ENCODE measurements around the gene ULBP2. TPM values are rescaled to one million over a fixed set of nuclear protein-coding genes. Genes with fewer than 3 reads are reported as not detected.
"Not testable (repeated sequence)": the region's sequence is repeated elsewhere in the genome, so short reads cannot be mapped to it uniquely, and the experiment has no call there.

Gene ULBP2
- polyA plus RNA-seq, 3 donors, result 0.68 to 0.70 (median 0.68) TPM

DNA sequence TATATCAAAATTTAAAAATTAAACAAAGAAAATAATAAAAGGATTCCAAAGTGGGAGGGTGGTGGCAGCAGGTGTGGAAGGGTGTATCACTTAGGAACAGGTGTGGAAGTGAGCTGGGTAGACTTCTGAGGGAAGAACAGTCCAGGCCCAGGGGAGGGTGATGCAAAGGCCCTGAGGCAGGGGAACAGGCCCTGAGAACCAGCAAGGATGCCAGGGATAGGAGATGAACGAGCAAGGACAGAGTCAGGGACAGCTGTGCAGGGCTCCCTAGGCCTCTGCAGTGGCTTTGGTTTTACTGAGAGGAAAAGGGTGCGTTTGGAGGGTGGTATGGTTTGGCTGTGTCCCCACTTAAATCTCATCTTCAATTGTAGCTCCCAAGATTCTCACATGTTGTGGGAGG is 34.5 kb upstream of the ULBP2 start:
- DNase-seq, result no peak

GRCh38 chr6:149908480-149908879 is 33.3 kb upstream of the ULBP2 start:
- not testable (repeated sequence) for DNase-seq

DNA sequence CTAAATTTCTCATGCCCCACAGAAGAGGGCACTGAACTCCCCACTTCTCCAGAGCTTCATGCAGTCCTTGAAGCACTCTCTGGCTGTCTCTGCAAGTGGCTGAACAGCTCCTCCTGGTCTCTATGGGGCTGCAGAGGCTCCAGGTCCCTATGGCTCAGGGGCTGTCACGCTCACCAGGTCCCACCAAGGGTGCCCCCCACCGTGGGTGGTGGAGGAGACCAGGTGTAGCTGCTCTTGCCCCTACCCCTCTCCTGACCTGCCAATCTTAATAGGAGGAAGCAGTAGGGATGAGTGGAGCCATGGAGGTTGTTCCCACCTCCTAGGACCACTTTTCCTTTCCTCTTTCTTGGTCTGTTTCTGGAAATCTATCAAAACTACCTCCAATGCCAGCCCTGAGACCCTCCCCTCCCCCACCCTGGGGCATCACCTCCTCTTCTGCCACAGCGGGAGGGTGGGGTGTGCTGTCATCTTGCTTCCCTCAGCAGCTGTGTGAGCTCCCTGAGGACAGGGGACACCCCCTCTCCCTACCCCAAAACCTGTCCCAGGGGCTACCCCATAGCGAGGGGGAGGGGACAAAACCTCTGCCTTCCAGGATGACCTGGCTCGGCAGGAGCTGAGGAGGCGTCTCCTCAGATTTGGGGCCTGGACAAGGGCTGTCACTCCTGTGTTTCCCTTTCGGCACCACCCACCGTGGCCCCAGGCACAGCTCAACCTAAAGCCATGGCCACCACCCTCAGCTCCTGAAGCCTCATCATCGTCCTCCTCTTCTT is 31.9 kb upstream of the ULBP2 start:
- DNase-seq, result no peak

GRCh38 chr6:149910721-149911151 is 31.1 kb upstream of the ULBP2 start:
- DNase-seq, result no peak

DNA sequence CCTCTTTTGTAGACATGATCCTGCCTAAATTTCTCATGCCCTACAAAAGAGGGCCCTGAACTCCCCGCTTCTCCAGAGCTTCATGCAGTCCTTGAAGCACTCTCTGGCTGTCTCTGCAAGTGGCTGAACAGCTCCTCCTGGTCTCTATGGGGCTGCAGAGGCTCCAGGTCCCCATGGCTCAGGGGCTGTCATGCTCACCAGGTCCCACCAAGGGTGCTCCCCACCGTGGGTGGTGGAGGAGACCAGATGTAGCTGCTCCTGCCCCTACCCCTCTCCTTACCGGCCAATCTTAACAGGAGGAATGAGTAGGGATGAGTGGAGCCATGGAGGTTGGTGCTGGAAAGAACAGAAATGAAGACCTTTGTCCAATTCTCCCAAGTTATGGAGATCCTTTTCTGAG is 29.1 kb upstream of the ULBP2 start:
- not testable (repeated sequence) for DNase-seq

DNA sequence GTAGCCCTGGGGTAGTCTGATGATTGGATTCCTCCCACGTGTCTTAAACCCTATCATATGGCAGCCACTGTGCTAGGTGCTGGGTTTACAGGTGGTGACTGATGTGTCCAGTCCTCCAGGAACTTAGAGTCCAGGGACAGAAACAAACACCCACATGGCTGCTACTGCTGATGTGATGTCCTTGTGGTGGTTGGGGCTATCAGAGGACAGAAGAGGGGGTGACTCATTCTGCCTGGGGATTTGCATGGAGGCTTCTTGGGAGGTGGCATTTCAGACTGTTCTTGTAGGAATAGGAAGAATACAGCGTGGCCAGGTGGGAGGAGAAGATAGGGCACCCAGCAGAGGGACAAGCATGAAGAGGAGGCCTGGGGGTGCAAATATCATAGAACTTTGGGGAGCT is 28.7 kb upstream of the ULBP2 start:
- DNase-seq, result no peak

GRCh38 chr6:149913540-149914240 is 28.1 kb upstream of the ULBP2 start:
- no peak for DNase-seq

- no peak for DNase-seq
Observed at GRCh38 chr6:149915970-149916865, 25.6 kb upstream of the ULBP2 start.

DNA sequence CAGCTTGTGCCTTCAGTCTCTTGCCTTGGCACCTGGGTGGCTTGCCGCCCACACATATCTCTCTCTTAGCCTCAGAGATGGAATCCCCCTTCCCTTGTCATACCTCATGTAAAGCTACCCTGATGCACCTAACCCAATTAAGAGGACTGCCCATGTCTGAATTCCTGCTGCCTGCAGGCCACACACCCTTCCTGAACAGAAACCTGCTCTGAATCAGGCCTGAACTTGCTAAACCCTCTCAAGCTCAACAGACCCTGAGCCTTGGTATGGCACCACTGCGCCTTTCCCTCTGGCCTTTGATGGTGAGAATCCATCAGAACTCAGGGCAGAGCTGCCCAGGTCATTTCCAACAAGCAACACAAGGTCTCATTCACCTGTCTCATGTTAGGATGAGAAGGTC is 24.1 kb upstream of the ULBP2 start:
- no peak for DNase-seq

DNA sequence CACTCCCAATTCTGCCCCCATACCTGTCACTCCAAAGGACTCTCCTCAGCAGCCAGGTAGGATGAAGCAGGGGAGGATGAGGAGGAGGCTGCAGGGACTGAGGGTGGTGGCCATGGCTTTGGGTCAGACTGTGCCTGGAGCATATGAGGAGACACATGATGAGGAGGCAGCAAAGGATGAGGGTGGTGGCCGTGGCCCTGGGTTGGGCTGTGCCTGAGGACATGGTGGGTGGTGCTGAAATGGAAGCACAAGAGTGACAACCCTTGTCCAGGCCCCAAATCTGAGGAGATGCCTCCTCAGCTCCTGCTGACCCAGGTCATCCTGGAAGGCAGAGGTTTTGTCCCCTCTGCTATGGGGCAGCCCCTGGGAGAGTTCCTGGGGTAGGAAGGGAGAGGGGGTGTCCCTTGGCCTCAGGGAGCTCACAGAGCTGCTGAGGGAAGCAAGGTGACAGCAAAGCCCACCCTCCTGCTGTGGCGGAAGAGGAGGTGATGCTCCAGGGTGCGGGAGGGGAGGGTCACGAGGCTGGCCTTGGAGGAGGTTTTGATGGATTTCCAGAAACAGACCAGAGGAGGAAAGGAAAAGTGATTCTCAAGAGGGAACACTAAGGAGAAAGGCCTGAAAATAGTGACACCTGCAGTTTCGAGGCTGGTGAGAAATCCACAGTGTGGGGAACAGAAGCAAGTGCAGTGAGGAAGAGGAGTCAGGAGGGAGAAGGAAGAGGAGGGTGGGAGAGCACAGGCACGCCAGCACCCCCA is 23.5 kb upstream of the ULBP2 start:
- no peak for DNase-seq

DNA sequence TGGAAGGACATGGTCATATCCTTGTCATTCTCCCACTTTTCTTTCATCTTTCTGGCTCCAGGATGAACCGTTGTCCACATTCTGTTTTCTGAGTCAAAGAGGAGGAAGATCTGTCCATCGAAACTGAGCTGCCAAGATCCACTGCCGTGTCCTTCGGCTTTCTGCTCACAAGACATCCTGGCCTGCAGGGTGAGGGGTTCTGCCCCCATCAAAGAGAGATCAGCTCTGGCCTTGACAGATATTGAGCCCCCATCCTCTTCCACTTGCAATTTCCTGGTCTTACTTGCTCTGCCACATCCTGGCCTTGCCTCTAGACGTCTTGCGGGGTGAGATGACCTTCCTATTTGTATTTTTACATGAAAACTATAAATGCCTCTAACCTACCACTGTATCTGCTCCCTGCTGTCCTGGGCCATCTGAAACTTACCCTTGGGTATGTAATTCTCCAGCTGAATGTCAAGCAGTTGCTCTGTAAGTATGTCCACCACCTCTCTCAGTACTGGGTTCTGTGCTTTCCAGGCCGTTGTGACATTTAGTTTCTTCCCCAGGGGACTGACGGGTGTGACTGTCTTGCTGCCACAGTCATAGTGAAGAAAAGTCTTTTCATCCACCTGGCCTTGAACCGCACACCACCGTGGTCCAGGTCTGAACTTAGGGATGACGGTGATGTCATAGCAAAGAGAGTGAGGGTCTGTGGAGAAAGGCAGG is 22.5 kb upstream of the ULBP2 start:
- not testable (repeated sequence) for DNase-seq

GRCh38 chr6:149919834-149920225 is 22.0 kb upstream of the ULBP2 start:
- DNase-seq, result no peak

- no peak for DNase-seq
Observed at GRCh38 chr6:149921361-149921760, 20.5 kb upstream of the ULBP2 start.

- not testable (repeated sequence) for DNase-seq
Observed at GRCh38 chr6:149922091-149922490, 19.7 kb upstream of the ULBP2 start.

DNA sequence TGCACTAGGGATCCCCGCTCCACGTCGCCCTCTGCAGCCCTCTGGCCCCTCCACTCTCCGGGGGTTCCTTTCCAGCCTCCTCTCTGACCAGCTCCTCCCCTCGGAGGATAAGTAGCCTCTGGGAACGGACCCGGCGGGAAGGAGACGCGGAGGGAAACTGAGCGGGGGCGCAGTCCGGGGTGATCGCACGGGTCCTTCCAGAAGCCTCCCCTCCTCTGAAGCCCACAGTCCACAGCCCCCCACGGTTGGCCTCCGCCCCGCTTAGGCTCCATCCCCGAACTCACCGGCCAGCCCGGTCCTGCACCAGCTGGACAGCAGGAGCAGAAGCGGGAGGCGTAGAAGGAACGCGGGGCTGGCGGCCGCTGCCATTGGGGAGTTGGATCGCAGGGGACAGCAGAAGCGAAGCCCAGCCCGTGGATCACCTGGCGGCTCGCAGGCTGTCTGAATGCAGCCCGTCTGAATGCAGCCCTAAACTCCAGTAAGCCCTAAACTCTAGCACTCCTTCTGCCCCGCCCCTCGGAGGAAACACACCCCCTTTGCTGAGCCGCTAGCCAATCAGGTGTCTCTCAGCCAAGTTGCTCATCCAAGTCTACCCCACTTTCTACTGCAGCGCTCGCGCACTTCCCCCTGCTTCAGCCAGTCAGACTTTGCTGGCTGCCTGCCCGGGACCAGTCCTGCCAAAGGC is 19.0 kb upstream of the ULBP2 start, which contains the start of gene RAET1G:
Gene RAET1G, minus strand, starts transcription at position 480 of the 685 bp plus-strand sequence. Its CDS starts 111 bp downstream, at position 369.
- peak; percentile 88 for DNase-seq

DNA sequence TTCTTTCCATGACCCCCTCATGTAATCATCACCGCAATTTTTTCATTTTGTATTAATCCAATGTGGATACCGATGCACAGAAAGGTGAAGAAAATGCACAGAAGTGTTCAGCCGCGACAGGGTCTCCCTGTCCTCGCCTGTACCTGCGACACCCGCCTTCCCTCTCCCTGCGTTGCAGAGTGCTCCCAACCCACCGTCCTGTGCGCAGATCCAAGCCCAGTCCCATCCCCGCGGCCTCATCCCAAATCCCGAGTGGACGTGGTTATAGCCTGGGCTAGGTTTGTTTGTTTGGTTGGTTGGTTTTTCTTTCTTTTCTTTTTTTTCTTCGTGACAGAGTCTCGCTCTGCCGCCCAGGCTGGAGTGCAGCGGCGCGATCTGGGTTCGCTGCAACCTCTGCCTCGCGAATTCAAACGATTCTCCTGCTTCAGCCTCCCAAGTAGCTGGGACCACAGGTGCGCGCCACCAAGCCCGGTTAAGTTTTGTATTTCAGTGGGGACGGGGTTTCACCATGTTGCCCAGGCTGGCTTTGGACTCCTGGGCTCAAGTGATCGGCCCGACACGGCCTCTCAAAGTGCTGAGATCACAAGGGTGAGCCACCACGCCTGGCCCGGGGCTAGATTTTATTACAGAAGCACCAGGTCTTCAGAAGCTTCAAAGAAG is 18.4 kb upstream of the ULBP2 start:
- DNase-seq, result no peak

- DNase-seq, result no peak
Observed at GRCh38 chr6:149924206-149924932, 17.4 kb upstream of the ULBP2 start.

DNA sequence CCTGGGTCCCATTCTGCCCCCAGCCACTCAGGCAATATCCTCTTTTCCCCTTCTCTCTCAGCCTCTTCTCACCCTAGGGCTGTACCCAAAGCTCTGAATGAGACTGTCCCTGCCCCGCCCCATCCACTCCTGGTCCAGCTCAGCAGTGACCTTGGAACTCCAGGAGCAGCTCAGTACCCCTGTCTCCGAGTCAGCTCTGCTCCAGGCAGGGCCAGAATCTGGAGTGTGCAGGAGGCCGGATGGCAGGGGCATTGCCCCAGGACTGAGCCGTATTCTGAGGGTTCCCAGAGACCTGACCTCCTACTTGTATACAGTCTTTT is 16.9 kb upstream of the ULBP2 start:
- DNase-seq, result no peak
